Kidney epithelial cell (primary cell): Measurements from ENCODE around the gene LRRC14B. TPM values are rescaled to one million over a fixed set of nuclear protein-coding genes. Genes with fewer than 3 reads are reported as not detected.
"Not testable (repeated sequence)": the region's sequence is repeated elsewhere in the genome, so short reads cannot be mapped to it uniquely, and the experiment has no call there.

Experiments
- DNase-seq: peaks from one replicate; pipeline ENCODE4 v3.0.0-alpha.2; 2010; ENCODE audit warnings: low read depth
- H3K27me3 ChIP-seq: 2 replicates; pipeline ENCODE4 v1.6.0; 2011; ENCODE audit warnings: low read length; ENCODE audit not compliant: control insufficient read depth, insufficient read depth
- H3K36me3 ChIP-seq: 2 replicates; pipeline ENCODE4 v1.5.1; 2011; ENCODE audit warnings: low read length; ENCODE audit not compliant: control insufficient read depth, insufficient read depth
- H3K4me3 ChIP-seq: 2 replicates; pipeline ENCODE4 v1.5.1; 2011; ENCODE audit warnings: low read depth, mild to moderate bottlenecking, control low read depth, low read length
- CTCF ChIP-seq: IDR thresholded peaks from 2 replicates; pipeline ENCODE4 v1.5.1; 2011; ENCODE audit warnings: mild to moderate bottlenecking, moderate library complexity, low read length, control low read depth, inconsistent platforms; ENCODE audit not compliant: insufficient read depth, poor library complexity, severe bottlenecking
- total RNA-seq: library from RNA; depleted of rRNA; stranded (reverse); fragments of >200 nt; gene quantifications from 2 replicates; pipeline ENCODE4 v1.2.3, GENCODE V29; 2015

LRRC14B gene
- total RNA-seq, 1 donor from 2014 or later: not detected

GRCh38 chr5:231661-232060 lies 40.4 kb downstream of the LRRC14B start:
- TF ChIP-seq CTCF: no peak
- Histone ChIP-seq H3K27me3 (no peaks in the 10 kb centered on the region), H3K36me3 (peaks cover 1% of the 10 kb centered on the region), H3K4me3 (no peak overlapping the region)
- no peak for DNase-seq

GRCh38 chr5:233426-233825 lies 42.1 kb downstream of the LRRC14B start:
- H3K36me3 ChIP-seq, H3K4me3 ChIP-seq, DNase-seq, H3K27me3 ChIP-seq: not testable (repeated sequence)

- no peak for DNase-seq
- TF ChIP-seq CTCF: no peak
- H3K36me3 ChIP-seq: no peaks in the 10 kb centered on the region
- no peaks in the 10 kb centered on the region for H3K27me3 ChIP-seq
- no peak overlapping the region for H3K4me3 ChIP-seq
Measured at GRCh38 chr5:234450-234849, 43.2 kb downstream of the LRRC14B start.

- not testable (repeated sequence) for DNase-seq, H3K36me3 ChIP-seq, H3K27me3 ChIP-seq
Measured at GRCh38 chr5:235527-235926, 44.2 kb downstream of the LRRC14B start.

GRCh38 chr5:237931-238330 lies 46.6 kb downstream of the LRRC14B start:
- not testable (repeated sequence) for H3K27me3 ChIP-seq, H3K4me3 ChIP-seq, H3K36me3 ChIP-seq, DNase-seq

More at GRCh38 chr5:235527-235926, 44.2 kb downstream of the LRRC14B start:
- not testable (repeated sequence) for H3K4me3 ChIP-seq

- not testable (repeated sequence) for H3K36me3 ChIP-seq, H3K27me3 ChIP-seq, DNase-seq, H3K4me3 ChIP-seq
Measured at GRCh38 chr5:240550-240949, 49.3 kb downstream of the LRRC14B start.

GRCh38 chr5:241045-241669 lies 49.9 kb downstream of the LRRC14B start:
- not testable (repeated sequence) for H3K36me3 ChIP-seq, DNase-seq, H3K4me3 ChIP-seq, H3K27me3 ChIP-seq

GRCh38 chr5:243683-244367 lies 52.5 kb downstream of the LRRC14B start:
- H3K27me3 ChIP-seq, H3K36me3 ChIP-seq, DNase-seq, H3K4me3 ChIP-seq: not testable (repeated sequence)

GRCh38 chr5:245717-246116 lies 54.4 kb downstream of the LRRC14B start:
- H3K4me3 ChIP-seq, H3K27me3 ChIP-seq, DNase-seq, H3K36me3 ChIP-seq: not testable (repeated sequence)

Other genes with a start within 250 kb of the LRRC14B start
- gene PLEKHG4B, start 99.3 kb upstream of the LRRC14B start, total RNA-seq: 4.0 and 5.4 TPM in 2 replicates
- gene CCDC127, start 26.7 kb downstream of the LRRC14B start, total RNA-seq: 5.8 and 13.4 TPM in 2 replicates
- 75.0 and 77.4 TPM in 2 replicates for gene SDHA, start 26.8 kb downstream of the LRRC14B start, total RNA-seq
- 92.2 and 122 TPM in 2 replicates for gene PDCD6, start 80.2 kb downstream of the LRRC14B start, total RNA-seq
- gene AHRR, start 130.2 kb downstream of the LRRC14B start, total RNA-seq: 2.6 and 4.9 TPM in 2 replicates